ENCODE data around the gene KLHL29.

Gene KLHL29

DNA sequence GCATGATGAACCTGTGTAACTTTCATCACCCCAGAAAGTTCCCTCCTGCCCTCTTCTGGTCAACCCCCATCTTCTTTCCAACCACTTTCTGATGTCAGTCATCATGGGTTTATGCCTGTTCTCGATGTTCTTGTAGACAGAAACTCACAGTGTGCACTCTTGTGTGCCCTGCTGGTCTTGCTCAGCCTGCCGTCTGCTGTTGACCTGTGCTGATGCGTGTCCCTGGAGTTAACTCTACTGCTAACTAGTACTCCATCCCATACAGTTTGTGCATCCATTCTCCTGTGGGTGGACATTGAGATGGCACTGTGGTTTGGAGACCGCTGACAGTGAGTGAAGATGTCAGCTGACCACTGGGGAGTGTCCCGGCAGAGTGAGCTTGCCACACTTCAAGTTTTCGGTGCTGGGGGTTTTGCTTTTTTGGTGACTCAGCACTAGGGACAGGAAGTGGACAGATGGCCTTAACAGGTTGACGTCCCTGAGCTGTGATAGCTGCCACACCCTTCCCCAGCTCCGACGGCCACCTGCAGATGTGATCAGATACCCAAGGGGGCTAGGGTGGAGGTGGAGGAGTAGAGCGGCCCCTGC lies 14.8 kb downstream of the KLHL29 start:
- TF ChIP-seq, protein P1, sequence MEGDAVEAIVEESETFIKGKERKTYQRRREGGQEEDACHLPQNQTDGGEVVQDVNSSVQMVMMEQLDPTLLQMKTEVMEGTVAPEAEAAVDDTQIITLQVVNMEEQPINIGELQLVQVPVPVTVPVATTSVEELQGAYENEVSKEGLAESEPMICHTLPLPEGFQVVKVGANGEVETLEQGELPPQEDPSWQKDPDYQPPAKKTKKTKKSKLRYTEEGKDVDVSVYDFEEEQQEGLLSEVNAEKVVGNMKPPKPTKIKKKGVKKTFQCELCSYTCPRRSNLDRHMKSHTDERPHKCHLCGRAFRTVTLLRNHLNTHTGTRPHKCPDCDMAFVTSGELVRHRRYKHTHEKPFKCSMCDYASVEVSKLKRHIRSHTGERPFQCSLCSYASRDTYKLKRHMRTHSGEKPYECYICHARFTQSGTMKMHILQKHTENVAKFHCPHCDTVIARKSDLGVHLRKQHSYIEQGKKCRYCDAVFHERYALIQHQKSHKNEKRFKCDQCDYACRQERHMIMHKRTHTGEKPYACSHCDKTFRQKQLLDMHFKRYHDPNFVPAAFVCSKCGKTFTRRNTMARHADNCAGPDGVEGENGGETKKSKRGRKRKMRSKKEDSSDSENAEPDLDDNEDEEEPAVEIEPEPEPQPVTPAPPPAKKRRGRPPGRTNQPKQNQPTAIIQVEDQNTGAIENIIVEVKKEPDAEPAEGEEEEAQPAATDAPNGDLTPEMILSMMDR (IDR thresholded peaks at IDR 0.05; ENCODE audit: borderline replicate concordance, extremely low read depth, low read length, poor library complexity, severe bottlenecking), result peak; percentile 5
- no peak for TF ChIP-seq EZH2 (IDR thresholded peaks at IDR 0.05; ENCODE audit: borderline replicate concordance, low read depth, low read length, severe bottlenecking)
- no peaks in the 10 kb centered on the region for H4K20me1 ChIP-seq (ENCODE audit: insufficient read depth, low read length)
- no peaks in the 10 kb centered on the region for H3K79me2 ChIP-seq (ENCODE audit: insufficient read depth, low read length)
- ATAC-seq (ENCODE audit: insufficient read depth, low read depth) (no peak), DNase-seq (no peak)
- H3K27ac ChIP-seq (ENCODE audit: low read length), result no peak overlapping the region
- H3K4me1 ChIP-seq (ENCODE audit: insufficient read depth, low read length), result peaks cover 18% of the 10 kb centered on the region
- no peaks in the 10 kb centered on the region for H3K36me3 ChIP-seq (ENCODE audit: insufficient read depth, low read length)
- H3K4me3 ChIP-seq (ENCODE audit: low read depth in 1 of 2, low read length in 2 of 2), result no peak overlapping the region
- H3K27me3 ChIP-seq (ENCODE audit: insufficient read depth, low read length, poor library complexity), result no peaks in the 10 kb centered on the region
- H2AFZ ChIP-seq (ENCODE audit: low read depth, low read length), result no peak overlapping the region
- no peaks in the 10 kb centered on the region for H3K9me3 ChIP-seq (ENCODE audit: insufficient read depth, low read length, severe bottlenecking)
- H3K9ac ChIP-seq (ENCODE audit: low read depth, low read length), result no peak overlapping the region
- H3K4me2 ChIP-seq (ENCODE audit: insufficient read depth, low read length), result no peak overlapping the region

DNA sequence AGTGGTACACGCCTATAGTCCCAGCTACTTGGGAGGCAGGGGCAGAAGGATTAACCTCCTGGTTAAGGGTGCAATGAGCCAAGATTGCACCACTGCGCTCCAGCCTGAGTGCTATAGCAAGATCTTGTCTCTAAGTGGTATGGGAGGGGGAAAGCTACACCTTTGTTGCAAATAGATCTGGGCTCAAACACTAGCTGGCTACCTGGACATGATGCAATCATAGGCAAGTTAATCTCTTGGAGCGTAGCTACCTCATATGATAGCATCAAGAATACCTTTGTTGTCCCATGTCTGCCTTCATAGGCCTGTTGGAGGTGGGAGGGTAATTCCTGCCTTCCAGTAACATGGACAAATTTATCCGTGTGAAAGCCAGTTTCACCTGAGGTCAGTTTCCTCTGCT lies 15.7 kb downstream of the KLHL29 start:
- peaks cover 15% of the 10 kb centered on the region for H3K4me1 ChIP-seq (ENCODE audit: insufficient read depth, low read length)
- H3K9me3 ChIP-seq (ENCODE audit: insufficient read depth, low read length, severe bottlenecking), result no peaks in the 10 kb centered on the region
- H3K27me3 ChIP-seq (ENCODE audit: insufficient read depth, low read length, poor library complexity), result no peaks in the 10 kb centered on the region
- H3K4me3 ChIP-seq (ENCODE audit: low read depth in 1 of 2, low read length in 2 of 2), result no peak overlapping the region
- no peaks in the 10 kb centered on the region for H3K36me3 ChIP-seq (ENCODE audit: insufficient read depth, low read length)
- ATAC-seq (ENCODE audit: insufficient read depth, low read depth), result no peak
- TF ChIP-seq, protein P1 (IDR thresholded peaks at IDR 0.05; ENCODE audit: borderline replicate concordance, extremely low read depth, low read length, poor library complexity, severe bottlenecking), result no peak
- TF ChIP-seq EZH2 (IDR thresholded peaks at IDR 0.05; ENCODE audit: borderline replicate concordance, low read depth, low read length, severe bottlenecking), result no peak
- H3K27ac ChIP-seq (ENCODE audit: low read length), result no peak overlapping the region
- H4K20me1 ChIP-seq (ENCODE audit: insufficient read depth, low read length), result no peaks in the 10 kb centered on the region
- H3K79me2 ChIP-seq (ENCODE audit: insufficient read depth, low read length), result no peaks in the 10 kb centered on the region
- no peak overlapping the region for H3K9ac ChIP-seq (ENCODE audit: low read depth, low read length)
- no peak overlapping the region for H2AFZ ChIP-seq (ENCODE audit: low read depth, low read length)
- H3K4me2 ChIP-seq (ENCODE audit: insufficient read depth, low read length), result no peak overlapping the region
- DNase-seq, result no peak

DNA sequence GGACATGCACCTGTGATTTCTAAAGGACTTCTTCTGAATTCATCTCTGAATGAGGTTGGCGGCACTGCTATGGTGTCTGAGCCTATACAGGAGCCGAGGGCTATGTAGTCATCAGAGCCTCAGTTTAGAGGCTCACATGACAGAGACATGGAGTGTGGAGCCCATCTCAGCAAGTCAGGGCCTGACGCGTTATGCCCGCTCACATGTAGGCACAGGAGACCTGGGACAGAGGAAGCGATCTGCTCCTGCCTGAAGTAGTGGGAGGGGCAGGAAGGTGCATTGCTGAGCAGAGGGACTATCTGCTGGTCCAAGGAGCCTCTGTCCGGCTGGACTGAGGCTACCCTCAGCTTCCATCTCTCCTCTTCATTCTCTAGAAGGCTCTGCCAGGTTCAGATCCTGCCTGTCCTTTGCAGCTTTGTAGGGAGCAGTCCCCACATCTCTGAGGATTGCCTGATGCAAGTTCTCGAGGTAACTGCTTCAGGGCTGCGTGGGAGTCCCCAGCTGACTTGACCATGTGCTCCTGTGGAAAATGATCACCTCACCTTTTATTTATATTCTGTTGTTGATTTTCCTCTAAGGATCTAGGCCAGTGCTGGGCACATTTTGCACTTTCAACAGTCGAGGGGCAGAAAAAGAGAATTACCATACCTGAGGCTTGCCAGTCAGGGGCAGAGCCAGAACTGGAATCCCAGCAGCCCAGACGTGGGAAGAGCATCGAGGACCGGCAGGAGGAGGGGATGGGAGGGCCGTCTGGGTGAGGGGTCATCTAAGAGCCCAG lies 16.6 kb downstream of the KLHL29 start:
- DNase-seq (no peak), ATAC-seq (ENCODE audit: insufficient read depth, low read depth) (no peak)
- no peaks in the 10 kb centered on the region for H3K36me3 ChIP-seq (ENCODE audit: insufficient read depth, low read length)
- H3K4me1 ChIP-seq (ENCODE audit: insufficient read depth, low read length), result peaks cover 15% of the 10 kb centered on the region
- TF ChIP-seq, protein P1 (IDR thresholded peaks at IDR 0.05; ENCODE audit: borderline replicate concordance, extremely low read depth, low read length, poor library complexity, severe bottlenecking), result no peak
- no peak for TF ChIP-seq EZH2 (IDR thresholded peaks at IDR 0.05; ENCODE audit: borderline replicate concordance, low read depth, low read length, severe bottlenecking)
- H2AFZ ChIP-seq (ENCODE audit: low read depth, low read length), result no peak overlapping the region
- no peak overlapping the region for H3K4me2 ChIP-seq (ENCODE audit: insufficient read depth, low read length)
- no peaks in the 10 kb centered on the region for H3K9me3 ChIP-seq (ENCODE audit: insufficient read depth, low read length, severe bottlenecking)
- no peak overlapping the region for H3K27ac ChIP-seq (ENCODE audit: low read length)
- H3K4me3 ChIP-seq (ENCODE audit: low read depth in 1 of 2, low read length in 2 of 2), result no peak overlapping the region
- no peaks in the 10 kb centered on the region for H4K20me1 ChIP-seq (ENCODE audit: insufficient read depth, low read length)
- no peak overlapping the region for H3K9ac ChIP-seq (ENCODE audit: low read depth, low read length)
- no peaks in the 10 kb centered on the region for H3K79me2 ChIP-seq (ENCODE audit: insufficient read depth, low read length)
- H3K27me3 ChIP-seq (ENCODE audit: insufficient read depth, low read length, poor library complexity), result no peaks in the 10 kb centered on the region

Measured in DND-41 (cell line).